GM19240 (cell line): ENCODE results near the gene PDSS2.
A peak's percentile ranks its signal among the peaks of the same experiment; 100 is the strongest.
"Not testable (repeated sequence)": the region's sequence is repeated elsewhere in the genome, so short reads cannot be mapped to it uniquely, and the experiment has no call there.

Source experiments
- DNase-seq: peaks from one replicate; pipeline ENCODE4 v3.0.0; 2011; ENCODE audit warnings: low spot score; ENCODE audit not compliant: insufficient read length

Gene PDSS2

DNA sequence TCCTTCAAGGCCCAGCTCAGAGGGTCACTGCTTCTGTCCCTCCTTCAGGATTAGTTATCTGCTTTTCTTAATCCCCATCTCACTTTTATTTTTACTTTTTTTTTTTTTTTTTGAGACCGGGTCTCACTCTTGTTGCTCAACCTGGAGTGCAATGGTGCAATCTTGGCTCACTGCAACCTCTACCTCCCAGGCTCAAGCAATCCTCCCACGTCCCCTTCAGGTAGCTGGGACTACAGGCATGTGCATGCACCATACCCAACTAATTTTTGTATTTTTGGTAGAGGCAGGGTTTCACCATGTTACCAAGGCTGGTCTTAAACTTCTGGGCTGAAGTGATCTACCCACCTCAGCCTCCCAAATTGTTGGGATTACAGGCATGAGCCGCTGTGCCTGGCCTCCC lies 16.5 kb upstream of the PDSS2 start:
- DNase-seq: not testable (repeated sequence)

DNA sequence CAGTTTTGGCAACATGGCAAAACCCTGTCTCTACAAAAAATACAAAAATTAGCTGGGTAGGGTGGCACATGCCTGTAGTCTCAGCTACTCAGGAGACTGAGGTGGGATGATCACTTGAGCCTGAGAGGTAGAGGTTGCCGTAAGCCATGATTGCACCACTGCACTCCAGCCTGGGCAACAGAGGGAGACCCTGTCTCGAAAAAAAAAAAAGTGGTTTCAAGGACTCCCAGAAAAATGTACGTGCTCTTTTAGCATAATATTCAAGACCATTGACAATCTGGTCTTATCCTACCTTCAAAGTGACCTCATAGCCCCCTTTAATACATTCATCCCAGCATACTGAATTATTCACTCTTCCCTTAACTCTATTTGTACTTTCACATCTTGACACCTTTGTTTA lies 16.0 kb upstream of the PDSS2 start:
- not testable (repeated sequence) for DNase-seq

DNA sequence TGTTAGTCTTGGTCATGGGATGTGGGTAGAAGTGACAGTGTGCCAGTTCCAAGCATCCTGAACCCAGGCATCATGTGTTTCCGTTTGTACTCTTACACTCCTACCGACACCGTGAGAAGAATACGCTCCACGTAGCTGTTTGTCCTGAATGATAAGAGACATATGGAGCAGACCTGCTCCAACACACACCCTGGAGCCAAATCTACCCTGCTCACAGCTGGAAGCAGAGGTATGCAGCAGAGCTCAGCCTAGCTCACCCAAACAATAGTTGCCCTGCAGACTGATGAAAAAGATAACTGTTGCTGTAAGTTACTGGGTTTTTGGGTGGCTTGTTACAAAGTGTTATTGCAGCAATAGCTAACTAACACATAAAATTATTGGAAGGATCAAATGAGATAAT lies 14.3 kb upstream of the PDSS2 start:
- no peak for DNase-seq

DNA sequence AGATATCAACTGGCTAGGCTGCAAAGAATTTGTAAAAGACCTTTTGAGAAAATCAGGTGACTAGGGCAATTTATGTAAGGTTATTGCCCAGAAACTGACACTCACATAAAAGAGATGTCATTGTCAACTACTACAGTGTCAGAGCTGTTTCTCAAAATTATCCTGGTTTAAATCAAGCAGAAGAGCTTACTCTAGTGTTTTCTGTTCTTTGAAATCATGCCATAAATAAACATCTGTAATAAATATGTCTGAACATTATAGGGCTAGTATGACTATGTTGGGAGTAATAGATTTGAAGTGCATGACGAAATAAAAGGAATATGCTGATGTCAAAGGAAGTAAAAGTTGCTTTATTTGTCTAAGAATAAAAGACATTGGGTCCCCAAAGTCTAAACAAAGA lies 11.0 kb upstream of the PDSS2 start:
- DNase-seq: no peak

DNA sequence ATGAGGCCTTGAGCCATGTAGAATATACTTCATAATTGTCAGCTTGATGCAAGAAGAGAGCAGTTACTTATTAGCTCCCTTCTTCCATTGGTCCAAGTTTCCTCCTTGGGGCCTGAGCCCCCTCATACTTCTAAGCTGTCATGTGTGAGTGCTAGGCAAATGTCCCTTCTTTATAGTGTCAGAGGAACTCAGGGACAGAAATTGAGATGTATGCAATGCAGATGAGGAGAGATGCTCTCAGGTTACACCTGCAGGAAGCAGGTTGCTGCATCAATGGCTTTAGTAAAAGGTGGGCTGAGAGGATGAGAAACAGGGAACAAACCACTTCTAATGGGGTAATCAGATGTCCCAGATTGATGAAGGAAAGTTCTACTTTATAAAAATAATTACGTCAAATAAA lies 6.7 kb upstream of the PDSS2 start:
- no peak for DNase-seq

DNA sequence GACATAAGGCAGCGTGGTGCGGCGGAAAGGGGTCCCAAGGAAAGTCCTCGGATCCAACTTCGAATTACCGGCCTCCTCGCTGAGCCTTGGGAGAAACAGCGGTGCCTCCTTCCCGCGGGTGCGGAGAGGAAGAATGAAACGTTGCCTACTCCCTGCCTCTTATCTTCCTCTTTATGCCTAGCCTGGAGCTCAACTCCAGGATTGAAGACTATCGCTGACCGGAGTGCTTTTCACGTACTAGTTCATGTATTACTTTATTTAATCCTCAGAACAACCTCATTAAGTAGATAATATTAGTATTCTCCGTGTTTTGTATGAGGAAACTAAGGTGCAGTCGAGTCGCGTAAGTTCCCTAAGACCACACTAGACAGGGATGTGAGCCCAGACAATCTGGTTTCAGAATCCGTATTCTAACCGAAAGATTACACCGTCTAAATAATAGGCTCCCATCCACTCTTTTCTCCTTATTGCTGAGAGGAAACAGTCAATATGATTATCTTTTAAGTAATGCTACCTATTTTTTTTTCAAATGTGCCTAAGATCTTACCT lies 793 bp upstream of the PDSS2 start:
- no peak for DNase-seq

DNA sequence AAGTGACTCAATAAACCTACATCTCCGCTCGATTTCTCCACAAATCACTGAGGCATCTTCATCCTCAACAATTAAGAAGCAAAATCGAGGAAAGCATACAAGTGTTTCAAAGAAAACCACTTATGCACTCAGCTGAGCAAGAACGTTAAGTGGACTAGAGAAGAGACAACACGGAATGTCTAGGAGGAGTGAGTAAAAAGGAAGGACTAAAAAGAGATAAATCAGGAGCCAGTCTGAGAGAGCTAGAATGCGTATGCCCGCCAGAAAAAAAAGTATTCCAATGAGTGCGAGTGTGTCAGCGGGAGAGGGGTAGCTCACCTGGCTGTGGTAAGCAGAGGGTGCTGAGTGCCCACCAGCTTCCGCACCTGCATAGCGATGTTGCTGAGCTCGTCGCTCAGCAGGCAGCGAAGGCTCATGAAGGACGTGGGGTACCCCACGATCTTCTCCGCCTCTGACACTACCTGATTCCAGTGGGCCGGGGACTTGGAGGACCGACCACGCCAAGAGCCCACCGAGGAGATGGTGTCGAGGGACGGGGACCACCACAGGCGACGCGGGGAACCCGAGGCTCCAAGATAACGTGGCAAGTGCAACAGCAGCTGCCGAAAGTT lies 587 bp downstream of the PDSS2 start:
- DNase-seq: peak; percentile 23

DNA sequence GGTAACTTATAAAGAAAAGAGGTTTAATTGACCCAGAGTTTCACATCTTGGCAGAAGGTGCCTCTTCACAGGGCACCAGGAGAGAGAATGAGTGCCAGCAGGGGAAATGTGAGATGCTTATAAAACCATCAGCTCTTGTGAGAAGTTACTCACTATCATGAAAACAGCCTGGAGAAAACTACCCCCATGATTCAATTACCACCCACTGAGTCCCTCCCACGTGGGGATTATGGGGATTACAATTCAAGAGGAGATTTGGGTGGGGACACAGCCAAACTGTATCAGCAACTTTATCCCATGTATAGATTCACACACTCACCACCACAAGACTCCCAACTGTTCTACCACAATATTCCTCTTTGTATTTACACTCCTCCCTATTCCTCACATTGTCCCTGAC lies 10.6 kb downstream of the PDSS2 start:
- DNase-seq: no peak

DNA sequence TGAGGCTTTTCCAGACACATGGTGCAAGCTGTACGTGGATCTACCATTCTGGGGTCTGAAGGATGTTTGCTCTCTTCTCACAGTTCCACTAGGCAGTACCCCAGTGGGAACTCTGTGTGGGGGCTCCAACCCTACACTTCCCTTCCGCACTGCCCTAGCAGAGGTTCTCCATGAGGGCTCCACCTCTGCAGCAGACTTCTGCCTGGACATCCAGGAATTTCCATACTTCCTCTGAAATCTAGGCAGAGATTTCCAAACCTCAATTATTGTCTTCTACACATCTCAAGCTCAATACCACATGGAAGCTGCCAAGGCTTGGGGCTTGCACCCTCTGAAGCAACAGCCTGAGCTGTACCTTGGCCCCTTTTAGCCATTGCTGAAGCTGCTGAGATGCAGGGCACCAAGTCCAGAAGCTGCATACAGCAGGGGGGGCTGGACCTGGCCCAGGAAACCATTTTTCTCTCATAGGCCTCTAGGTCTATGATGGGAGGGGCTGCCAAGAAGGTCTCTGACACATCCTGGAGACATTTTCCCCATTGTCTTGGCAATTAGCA lies 11.6 kb downstream of the PDSS2 start:
- no peak for DNase-seq

DNA sequence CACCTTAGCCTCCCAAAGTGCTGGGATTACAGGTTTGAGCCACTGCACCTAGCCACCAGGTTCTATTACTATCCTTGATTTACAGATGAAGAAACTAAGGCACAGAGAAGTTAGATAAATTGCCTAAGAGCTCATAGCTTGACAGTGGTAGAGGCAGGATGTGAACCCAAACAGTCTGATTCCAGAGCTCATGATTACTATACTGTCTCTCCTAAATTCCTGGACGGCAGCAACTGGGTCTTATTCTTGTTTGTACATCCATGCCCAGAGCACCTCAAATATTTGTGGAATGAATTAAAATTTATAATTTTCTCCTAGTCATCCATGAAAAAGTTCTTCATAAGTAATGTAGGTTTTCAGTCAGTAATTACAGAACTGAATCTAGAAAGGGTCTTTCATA lies 15.1 kb downstream of the PDSS2 start:
- DNase-seq: no peak

DNA sequence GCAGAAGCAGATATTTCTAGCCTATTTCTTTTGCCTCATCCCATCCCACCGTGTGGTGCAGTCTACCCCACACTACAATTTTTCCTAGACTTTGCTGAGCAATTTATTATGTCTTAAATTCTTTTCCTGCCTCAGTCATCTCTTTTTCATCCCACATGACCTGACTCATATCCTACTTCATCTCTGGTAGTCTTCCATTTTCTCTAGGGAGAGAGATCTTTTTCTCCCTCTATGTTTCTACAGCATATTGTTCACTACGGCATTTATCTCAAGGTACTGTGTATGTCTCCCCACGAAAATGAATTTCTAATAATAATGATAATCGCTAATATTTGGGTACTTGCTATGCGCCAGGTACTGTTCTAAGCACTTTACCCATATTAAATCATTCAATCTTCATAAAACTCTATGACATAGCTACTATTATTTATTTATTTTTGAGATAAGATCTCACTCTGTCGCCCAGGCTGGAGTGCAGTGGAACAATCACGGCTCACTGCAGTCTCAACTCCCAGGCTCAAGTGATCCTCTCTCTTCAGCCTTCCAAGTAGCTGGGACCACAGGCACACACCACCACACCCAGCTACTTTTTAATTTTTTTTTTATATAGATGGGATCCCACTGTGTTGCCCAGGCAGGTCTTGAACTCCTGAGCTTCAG lies 15.6 kb downstream of the PDSS2 start:
- no peak for DNase-seq

DNA sequence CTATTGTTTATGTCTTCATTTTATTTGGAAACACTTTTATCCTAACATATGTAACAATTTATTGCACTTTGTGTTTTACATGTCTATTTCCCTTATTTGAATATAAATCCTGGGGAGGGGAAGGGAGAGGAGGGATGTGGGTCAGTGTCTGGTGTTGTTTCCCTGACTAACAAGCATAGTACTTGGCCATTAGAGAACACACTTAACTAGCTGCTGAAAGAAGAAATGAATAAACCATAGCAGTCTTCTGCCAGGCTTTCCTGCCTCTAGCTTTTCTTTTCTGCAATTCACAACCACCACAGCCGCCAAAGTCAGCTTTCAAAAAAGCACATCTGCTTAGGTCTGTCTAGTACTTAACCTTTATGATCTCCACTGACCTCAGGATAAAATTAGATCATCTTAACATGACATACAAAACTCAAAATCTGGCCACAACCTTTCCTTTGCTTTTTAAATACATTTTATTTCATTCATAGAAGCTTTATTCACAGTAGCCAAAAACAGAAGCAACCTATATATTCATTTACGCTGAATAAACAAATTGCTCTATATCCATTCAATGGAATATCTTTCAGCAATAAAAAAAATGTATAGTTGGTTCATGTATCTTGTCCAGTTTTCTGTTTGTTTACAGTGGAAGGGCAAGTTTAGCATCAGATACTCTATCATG lies 16.3 kb downstream of the PDSS2 start:
- DNase-seq: no peak

DNA sequence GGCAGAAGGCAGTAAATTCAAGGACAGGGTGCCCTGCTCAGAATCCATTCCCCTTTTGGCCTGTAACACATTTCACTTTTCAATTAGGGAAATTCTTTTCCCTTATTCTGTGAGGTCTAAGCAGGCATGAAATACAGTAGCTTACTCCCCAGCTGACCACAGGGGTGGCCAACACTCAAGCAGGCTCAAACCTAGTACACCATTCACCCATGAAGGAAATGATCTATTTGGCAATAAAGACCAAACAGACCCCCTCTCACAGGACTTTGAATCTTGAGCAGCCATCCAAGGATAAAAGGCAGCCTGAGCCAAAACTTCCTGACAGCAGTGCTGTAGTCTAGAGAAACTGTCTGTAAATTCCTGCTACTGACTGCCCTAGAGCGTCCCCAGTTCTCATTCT lies 17.7 kb downstream of the PDSS2 start:
- DNase-seq: no peak

DNA sequence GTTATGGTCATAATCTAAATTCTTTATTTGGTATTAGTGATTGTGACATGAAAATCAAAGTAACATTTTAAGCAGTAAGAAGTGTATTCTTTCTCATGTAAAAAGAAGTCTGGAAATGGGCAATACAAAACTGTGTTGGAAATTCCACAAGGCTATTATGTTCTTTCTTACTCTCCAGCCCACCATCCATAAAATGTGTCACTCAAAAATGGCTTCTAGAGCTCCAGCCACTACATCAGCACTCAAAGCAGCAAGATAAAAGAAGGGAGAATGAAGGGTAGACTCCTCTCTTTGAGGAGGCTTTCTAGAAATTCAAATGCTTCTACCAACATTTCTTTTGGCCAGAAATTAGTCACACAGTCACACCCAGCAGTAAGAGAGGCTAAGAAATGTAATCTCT lies 18.4 kb downstream of the PDSS2 start:
- DNase-seq: no peak

DNA sequence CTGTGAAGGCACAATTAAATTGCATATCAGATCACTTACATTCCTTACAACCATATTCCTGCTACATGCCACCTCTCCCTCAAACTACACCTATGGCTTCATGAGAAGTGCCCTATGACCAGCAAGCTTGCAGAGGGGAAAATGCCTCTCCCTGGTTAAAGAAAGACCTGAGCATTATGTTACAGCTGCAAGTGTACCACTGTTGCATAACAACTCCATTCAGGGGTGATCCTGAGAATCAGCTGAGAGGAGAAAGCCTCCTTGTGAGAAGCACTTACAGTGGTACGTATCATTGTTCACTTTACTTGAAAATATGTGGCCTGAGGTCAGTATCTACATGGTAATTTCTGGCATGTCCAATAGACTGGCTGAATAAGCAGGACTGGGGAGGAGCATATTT lies 20.0 kb downstream of the PDSS2 start:
- no peak for DNase-seq

DNA sequence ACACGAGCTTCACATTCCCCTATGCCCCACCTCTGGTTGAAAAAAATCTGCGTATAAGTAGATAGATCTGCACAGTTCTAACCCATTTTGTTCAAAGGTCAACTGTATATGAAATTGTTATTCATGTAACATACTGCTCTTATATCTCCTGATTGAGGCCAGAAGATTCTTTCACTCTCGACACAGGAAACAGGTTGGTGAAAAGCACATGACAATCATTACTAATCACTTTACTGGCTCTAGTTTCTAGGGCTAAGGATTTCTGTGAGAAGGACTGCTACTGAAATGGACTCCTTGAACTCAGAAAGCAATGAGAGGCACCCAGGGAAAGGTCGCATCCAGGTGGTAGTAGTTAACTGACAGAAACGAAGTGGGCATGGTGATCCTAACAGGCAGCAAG lies 21.7 kb downstream of the PDSS2 start:
- DNase-seq: no peak

DNA sequence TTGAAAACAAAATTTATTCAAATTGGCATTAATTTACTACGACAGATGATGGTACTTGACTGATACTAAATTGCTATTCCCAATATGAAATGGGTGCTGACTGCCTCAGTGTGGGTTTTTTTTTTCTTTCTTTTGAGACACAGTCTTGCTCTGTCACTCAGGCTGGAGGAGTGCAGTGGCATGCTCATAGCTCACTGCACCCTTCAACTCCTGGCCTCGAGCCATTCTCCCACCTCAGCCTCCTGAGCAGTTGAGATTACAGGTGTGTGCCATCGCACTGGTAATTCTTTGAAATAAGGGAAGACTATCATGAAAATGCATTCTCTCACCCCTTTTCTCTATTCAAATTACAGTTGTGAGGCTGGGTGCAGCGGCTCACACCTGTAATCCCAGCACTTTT lies 22.5 kb downstream of the PDSS2 start:
- no peak for DNase-seq

DNA sequence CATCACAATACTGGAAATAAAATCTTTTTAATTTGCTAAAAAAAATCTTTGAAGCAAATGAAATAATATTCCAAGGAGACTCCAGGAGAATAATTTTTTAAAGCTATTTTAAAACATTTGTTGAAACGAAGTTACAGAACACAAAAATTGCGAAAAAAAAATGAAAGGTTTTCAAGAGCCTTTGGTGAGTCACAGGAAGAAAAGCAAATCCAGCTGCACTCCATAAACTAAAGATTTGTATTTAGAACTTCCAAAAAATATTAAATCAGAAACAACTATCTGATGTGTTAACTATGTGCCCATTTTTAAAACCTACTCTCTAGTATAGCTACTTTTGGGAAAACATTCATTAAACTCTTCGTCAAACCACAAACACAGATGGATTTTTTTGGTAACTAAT lies 23.6 kb downstream of the PDSS2 start:
- no peak for DNase-seq

DNA sequence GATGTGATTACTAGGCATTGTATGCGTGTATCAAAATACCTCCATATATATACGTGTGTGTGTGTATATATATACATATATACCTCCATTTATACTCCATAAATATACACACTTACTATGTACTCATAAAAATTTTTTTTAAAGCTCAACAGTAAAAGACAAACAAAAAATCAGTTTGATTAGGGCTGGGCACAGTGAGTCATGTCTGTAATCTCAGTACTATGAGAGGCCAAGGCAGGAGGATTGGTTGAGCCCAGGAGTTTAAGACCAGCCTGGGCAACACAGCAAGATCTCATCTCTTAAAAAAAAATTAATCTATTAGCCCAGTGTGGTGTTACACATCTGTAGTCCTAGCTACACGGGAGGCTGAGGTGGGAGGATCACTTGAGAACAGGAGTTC lies 24.6 kb downstream of the PDSS2 start:
- DNase-seq: no peak

DNA sequence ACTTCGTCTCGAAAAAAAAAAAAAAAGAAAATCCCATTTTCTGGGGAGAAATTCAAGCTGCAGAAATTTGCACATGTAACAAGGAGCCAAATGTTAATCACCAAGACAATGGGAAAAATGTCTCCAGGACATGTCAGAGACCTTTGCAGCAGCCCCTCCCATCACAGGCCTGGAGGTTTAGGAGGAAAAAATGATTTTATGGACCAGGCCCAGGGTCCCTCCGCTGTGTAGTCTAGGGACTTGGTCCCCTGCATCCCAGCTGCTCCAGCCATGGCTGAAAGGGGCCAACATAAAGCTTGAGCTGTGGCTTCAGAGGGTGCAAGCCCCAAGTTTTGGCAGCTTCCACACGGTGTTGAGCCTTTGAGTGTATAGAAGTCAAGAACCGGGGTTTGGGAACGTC lies 33.4 kb downstream of the PDSS2 start:
- DNase-seq: not testable (repeated sequence)

DNA sequence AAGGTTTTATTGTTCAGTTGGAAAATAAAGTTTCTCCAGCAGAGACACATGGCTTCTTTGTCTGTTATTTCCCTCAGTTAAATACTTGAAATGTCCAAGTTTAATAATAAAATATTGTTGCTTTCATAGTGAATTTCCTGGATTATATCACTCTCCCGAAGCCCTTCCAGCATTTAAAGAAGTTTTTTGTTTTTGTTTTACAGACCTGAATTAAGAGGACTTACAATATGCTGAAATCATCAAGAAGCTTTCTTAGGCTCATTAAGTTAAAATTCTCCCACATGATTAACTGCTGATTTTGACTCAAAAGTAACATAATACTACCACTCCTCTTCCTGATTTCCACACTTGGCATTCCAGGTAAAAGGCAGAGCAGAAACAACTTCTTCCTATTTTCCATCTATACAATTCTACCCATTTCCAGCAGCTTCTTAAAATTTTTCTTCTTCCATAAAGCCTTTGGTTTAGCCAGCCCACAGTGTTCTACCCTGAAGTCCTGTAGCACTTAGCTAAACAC lies 35.8 kb downstream of the PDSS2 start:
- DNase-seq: no peak

DNA sequence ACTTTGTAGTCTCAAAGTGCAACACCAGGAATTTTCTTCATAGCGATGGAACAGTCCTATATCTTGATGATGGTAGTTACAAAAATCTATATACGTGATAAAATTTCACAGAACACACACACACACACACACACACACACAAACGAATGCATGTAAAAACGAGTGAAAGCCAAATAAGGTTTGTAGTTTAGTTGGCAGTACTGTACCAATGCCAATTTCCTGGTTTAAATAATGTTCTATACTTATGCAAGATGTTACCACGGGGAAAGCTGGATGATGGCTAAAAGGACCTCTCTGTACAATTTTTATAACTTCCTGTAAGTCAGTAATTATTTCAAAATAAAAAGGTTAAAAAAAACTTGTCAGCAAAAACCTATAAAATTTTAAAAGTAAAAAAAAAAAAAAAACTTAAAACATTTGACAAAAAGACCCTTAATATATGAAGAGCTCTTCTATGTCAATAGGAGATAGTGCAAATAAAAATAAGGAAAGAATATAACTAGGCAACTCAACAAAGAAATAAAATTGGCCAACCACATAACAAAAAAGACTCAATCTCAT lies 37.6 kb downstream of the PDSS2 start:
- DNase-seq: no peak
